Body of pancreas (tissue), 4 donors: ENCODE results near the gene JAG2.

Experiments used
- POLR2A ChIP-seq, 3 donors: fragments of 450-650 bp; IDR thresholded peaks; one replicate each; pipeline ENCODE4 v1.6.1; 2016; ENCODE audit warnings: antibody characterized with exemption in 3 of 3, mild to moderate bottlenecking in 2 of 3
- TF ChIP-seq, protein P1 (sequence below), 7 experiments: fragments of 450-650 bp in 4 of 7; fragments of 200-600 bp in 3 of 7; sonication (generic) in 3 of 7; IDR thresholded peaks; one replicate each; pipeline ENCODE4 v1.5.1; 2016 to 2019; ENCODE audit warnings: antibody characterized with exemption in 7 of 7

DNA sequence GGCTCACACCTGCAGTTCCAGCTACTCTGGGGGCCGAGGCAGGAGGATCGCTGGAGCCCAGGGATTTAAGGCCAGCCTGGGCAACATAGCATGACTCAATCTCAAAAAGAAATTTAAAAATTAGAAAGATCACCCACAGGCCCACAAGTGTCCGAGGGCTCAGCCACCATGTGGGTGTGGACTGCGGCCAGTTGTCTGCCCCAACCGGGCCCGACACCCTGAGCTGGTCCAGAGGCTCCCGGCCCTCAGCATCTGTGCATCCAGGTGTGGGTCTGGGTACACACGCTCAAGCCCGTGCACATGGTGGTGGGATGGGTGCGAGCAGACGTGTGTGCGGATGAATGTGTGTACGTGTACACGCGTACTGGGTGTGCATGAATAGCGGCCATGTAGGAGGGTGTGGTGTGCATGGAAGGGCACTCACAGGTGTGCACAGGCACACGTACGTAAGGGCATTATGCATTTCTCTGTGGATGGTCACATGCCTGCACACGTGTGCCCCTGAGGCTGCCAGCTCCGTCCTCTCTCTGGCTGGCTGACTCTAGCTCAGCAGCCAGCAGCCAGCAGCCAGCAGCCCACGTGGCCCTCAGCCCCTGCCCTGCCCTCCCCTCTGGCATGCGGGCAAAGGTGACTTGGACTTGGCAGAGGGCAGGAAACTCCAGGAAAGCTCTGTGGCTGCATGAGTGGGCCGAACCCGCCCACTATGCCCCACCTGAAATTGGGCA lies 35.8 kb upstream of the JAG2 start:
- TF ChIP-seq, protein P1, sequence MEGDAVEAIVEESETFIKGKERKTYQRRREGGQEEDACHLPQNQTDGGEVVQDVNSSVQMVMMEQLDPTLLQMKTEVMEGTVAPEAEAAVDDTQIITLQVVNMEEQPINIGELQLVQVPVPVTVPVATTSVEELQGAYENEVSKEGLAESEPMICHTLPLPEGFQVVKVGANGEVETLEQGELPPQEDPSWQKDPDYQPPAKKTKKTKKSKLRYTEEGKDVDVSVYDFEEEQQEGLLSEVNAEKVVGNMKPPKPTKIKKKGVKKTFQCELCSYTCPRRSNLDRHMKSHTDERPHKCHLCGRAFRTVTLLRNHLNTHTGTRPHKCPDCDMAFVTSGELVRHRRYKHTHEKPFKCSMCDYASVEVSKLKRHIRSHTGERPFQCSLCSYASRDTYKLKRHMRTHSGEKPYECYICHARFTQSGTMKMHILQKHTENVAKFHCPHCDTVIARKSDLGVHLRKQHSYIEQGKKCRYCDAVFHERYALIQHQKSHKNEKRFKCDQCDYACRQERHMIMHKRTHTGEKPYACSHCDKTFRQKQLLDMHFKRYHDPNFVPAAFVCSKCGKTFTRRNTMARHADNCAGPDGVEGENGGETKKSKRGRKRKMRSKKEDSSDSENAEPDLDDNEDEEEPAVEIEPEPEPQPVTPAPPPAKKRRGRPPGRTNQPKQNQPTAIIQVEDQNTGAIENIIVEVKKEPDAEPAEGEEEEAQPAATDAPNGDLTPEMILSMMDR (IDR thresholded peaks at IDR 0.05) = peak in 1 of 7 experiments; percentile 15
- no peak for TF ChIP-seq POLR2A (IDR thresholded peaks at IDR 0.05)
